HG03558 (cell line): ENCODE results near the gene CHD5.
"Not testable (repeated sequence)": the region's sequence is repeated elsewhere in the genome, so short reads cannot be mapped to it uniquely, and the experiment has no call there.

Source experiments
- ATAC-seq: cut with Tn5 transposase; IDR thresholded peaks from one replicate; pipeline ENCODE4 v1.9.1; 2021; ENCODE audit warnings: moderate number of reproducible peaks; ENCODE audit not compliant: unreplicated experiment; ENCODE audit errors: extremely low read depth

Gene CHD5

DNA sequence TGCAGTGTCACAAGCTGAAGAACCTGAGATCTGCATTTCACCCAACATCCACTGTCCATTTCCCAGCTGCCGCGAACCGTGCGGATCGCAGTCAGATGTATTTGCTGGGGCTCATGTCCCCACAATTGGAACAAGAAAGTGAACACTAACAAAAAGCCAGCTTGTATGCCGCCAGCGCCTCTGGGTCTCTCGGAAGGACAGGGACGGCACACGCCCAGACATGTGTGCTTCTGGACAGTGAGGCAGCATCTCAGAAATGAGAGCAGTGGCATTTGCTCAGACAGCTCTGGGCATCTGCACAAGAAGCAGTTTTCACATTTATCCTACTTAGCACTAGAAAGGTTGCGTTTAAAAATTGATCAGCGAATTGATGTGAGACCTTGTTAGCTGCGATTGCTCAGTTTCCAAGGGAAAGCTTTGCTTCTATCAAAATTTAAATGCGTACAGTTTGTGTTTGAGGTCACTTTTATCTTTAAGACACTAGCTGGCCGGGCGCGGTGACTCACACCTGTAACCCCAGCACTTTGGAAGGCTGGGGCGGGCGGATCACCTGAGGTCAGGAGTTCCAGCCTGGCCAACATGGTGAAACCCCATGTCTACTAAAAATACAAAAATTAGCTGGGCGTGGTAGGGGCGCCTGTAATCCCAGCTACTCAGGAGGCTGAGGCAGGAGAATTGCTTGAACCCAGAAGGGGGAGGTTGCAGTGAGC, 105.8 kb downstream of the CHD5 start:
- ATAC-seq: no peak

- no peak for ATAC-seq
Measured at GRCh38 chr1:6073480-6074053, 106.6 kb downstream of the CHD5 start.

- ATAC-seq: no peak
Measured at GRCh38 chr1:6072774-6073479, 107.2 kb downstream of the CHD5 start.

- no peak for ATAC-seq
Measured at GRCh38 chr1:6071219-6071618, 108.9 kb downstream of the CHD5 start.

- no peak for ATAC-seq
Measured at GRCh38 chr1:6070450-6070974, 109.6 kb downstream of the CHD5 start.

- ATAC-seq: no peak
Measured at GRCh38 chr1:6069573-6069972, 110.5 kb downstream of the CHD5 start.

- no peak for ATAC-seq
Measured at GRCh38 chr1:6068932-6069331, 111.2 kb downstream of the CHD5 start.

GRCh38 chr1:6068073-6068472, 112.0 kb downstream of the CHD5 start:
- no peak for ATAC-seq

DNA sequence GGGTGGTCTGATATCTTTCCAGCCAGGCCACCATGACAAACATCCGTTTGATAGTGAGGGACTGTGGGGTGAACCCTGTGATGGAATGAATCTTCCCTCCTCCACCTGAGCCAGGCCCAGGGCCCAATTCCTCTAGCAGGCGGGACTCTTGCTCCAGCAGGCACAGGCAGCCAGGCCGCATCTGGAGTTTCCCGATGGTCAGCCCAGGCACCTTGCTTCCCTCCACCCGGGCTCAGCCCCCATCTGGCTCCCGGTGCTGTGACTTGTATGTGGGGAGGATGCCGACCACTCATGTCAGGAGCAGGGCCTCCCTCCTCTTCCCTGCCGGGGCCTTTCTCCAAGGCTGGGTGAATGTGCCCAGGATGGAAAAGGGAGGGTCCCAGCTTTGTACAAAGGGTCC, 113.4 kb downstream of the CHD5 start:
- ATAC-seq: no peak

DNA sequence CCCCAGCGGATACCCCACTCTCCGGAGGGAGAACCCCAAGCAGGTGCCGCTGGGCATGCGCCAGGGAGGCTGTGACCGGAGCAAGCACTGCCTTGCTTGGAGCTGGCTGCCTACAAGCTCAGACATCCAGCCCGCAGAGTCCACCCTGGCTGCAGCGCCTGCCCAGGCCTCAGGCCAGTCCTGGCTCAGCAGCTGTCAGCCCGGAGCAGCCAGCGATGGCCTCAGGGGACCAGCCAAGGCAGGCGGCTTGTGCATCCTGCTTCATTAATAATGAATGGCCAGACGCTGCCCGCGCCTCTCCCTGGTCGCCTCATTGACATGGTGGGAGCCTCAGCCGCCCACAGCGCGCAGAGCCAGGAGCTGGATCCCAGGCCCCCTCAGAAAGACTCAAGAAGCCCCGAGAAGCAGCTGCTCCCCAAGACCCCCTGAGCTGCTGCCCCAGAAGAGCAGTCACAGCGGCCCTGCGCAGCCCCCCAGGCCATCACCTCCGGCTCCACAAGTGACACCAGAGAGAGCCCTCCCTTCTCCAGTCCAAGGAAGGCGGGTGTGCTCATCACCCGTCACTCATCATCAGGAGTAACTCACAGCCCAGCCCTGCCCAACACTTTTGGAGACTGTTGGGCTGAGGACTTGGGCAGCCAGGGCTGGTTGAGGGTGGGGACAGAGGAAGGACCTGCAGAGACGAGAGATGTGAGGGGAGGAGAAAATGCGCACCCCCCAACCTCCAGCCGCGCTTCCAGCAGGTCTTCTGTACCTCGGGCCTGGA, 114.8 kb downstream of the CHD5 start:
- no peak for ATAC-seq

DNA sequence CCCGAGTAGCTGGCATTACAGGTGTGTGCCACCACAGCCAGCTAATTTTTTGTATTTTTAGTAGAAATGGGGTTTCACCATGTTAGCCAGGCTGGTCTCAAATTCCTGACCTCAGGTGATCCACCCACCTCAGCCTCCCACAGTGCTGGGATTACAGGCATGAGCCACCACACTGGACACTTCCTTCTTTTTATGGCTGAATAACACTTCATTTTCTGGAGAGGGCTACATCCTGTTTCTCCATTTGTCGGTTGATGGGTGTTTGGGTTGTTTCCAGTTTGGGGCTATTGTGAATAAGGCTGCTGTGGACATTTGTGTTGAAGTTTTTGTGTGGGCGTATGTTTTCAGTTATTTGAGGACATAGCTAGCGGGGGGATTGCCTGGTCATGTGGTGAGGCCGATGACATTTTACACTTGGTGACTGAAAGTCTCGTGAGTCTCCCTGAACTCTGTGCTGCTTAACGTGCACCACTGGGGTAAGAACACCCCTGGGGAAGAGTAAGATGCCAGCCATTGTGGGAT, 116.5 kb downstream of the CHD5 start:
- ATAC-seq: not testable (repeated sequence)

- ATAC-seq: no peak
Measured at GRCh38 chr1:6062670-6063069, 117.5 kb downstream of the CHD5 start.

DNA sequence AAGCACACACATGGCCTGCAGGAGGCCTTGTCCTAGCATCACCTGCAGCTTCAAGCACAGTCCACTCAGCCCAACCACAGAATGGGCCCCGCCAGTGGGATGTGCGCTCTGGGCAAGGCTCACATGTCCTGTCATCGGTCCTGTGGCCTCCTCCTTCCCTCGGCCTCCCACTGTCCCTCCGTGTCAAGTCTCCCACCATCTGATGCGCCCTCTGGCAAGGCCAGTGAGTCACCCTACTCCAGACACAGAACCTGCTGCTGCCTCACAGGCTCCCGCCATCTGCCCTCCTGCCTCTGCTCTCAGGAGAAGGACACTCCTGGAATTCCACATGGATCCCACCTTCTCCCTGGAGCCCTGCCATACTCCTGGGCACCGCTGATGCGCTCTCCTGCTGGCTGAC, 120.3 kb downstream of the CHD5 start:
- ATAC-seq: no peak

GRCh38 chr1:6057170-6057845, 122.8 kb downstream of the CHD5 start:
- no peak for ATAC-seq

- no peak for ATAC-seq
Measured at GRCh38 chr1:6056572-6056948, 123.6 kb downstream of the CHD5 start.

DNA sequence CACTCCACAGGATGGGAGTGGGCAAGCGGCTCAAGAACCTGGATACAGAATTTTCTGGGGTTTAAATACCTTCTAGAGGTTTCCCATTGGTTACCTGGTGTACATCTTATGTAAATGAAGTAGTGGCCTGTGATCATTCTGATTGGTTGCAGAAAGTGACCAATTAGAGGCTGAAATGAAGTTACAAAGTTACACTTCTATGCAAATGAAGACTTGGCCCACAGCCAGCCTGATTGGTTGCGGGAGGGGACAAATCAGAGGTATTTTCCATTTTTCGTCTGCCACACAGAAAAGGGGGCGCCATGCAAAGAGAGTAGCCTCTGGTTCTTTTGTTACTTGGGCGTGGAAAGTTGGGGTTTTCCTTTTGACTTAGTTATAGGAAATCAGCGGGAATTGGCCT, 125.5 kb downstream of the CHD5 start:
- ATAC-seq: no peak

DNA sequence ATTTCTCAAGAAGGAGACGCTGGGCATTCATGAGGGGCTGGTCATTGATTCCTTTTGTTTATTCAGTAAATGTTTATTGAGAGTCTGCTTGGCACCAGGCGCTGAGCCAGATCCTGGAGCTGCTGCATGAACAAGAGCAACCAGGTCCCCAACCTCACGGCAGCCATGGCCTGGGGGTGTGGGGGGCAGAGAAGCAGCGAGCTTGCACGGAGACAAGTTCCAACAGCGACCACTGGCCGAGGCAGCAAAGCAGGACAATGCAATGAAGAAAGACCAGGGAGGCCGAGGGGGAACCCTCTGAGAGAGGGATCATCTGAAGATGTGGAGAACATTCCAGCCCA, 126.9 kb downstream of the CHD5 start:
- ATAC-seq: no peak

DNA sequence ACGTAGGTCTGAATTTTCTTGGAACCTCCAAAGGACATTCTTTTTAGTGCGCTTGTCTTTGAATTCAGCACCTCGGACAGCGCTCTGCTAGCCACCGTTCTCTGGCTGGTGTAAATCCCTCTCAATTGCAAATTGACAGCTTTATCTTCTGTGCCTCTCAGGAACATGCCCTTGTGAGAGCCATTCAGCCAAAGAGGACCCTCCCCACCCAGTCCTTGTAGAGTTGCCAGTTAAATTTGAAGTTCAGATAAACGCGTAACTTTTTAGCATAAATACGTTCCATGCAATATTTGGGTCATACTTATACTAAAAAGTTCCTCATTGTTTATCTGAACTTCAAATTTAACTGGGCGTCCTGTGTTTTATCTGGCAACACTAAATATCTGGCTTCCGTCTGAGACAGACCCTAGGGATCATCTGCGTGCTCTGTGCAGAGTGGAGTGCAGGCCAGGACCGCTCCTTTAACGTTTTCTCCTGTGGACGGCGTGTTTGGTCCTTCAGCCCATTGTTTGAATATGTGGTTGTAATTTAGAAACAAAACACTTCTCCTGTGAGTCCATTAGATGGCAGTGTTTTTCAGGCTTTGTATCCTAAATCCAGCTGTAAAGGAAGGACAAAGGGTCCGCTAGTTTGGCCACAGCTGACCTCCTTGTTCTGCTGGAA, 127.4 kb downstream of the CHD5 start:
- no peak for ATAC-seq
